ENCODE results near the gene PEPD. TPM values are rescaled to one million over a fixed set of nuclear protein-coding genes. Genes with fewer than 3 reads are reported as not detected.

Gene PEPD
- total and polyA plus RNA-seq, 10 of the 15 experiments (the other 5 are each of a cell fraction or from before 2014, with no cell fraction given) = 1.4 to 52.0 (median 20.2) TPM

GRCh38 chr19:33403973-33404304 is 117.7 kb downstream of the PEPD start:
- no peak overlapping the region for H3K9ac ChIP-seq (ENCODE audit: control insufficient read depth, insufficient read depth, low read length)
- H4K20me1 ChIP-seq (ENCODE audit: control insufficient read depth, insufficient read depth) = no peaks in the 10 kb centered on the region
- no peaks in the 10 kb centered on the region for H3K9me3 ChIP-seq (replicated peaks; ENCODE audit: control insufficient read depth, insufficient read depth, low read length)
- ChIA-PET SMC1A (ENCODE audit: uncharacterized antibody, unreplicated experiment) (interaction anchor here (1.0 kb wide), 1 partner anchor 162 kb away, joined by 3 read pairs; no protein-coding TSS in a partner anchor), RAD21 (ENCODE audit: unreplicated experiment) (interaction anchor here (0.5 kb wide), 1 partner anchor 1180 kb away, joined by 3 read pairs; no protein-coding TSS in a partner anchor), CTCF (interaction anchor here (1.1 to 4.0 kb wide), 4 partner anchors 26 to 168 kb away, joined by 3 to 46 read pairs (median 5); no protein-coding TSS in a partner anchor), POLR2A (no interaction called here)
- 0 out of 2 replicates have a peak, but pooled peaks cover 4% of the 10 kb centered on the region for H3K4me1 ChIP-seq (ENCODE audit: control insufficient read depth, insufficient read depth, low read length)
- H3K4me3 ChIP-seq = no peak overlapping the region
- no peak overlapping the region for H3K27ac ChIP-seq (ENCODE audit: control insufficient read depth, insufficient read depth)
- H3K36me3 ChIP-seq (ENCODE audit: control insufficient read depth in 2 of 2, insufficient read depth in 2 of 2, low read length in 1 of 2) = no peaks in the 10 kb centered on the region
- no TSS peak for BruUV-seq (replicated peaks)
- no peaks in the 10 kb centered on the region for H3K27me3 ChIP-seq (replicated peaks in 1 of 2; ENCODE audit: control insufficient read depth in 2 of 2, insufficient read depth in 2 of 2, low read length in 1 of 2)
- DNase-seq (ENCODE audit: low read depth, low spot score) (no peak), ATAC-seq (no peak), FAIRE-seq (no peak)
- in situ Hi-C loops (cut with MboI) (no loop called here), intact Hi-C loops (cut with micrococcal nuclease; ENCODE audit: unreplicated experiment) (no loop called here)
- TF ChIP-seq STAT3 (IDR thresholded peaks at IDR 0.05; ENCODE audit: low read depth, low read length) = no peak
- TF ChIP-seq ZNF592 (IDR thresholded peaks at IDR 0.05) = no peak
- no peak for TF ChIP-seq CREB1 (IDR thresholded peaks at IDR 0.05; ENCODE audit: low read depth)
- TF ChIP-seq BHLHE40 (IDR thresholded peaks at IDR 0.05; ENCODE audit: borderline replicate concordance in 1 of 2, low read depth in 2 of 2, low read length in 1 of 2) = no peak
- no peak for TF ChIP-seq NFIC (IDR thresholded peaks at IDR 0.05; ENCODE audit: low read depth, low read length)
- no peak for TF ChIP-seq ZBTB4 (CRISPR knock-in tag; IDR thresholded peaks at IDR 0.05)
- no peaks in the 10 kb centered on the region for H3K79me2 ChIP-seq (ENCODE audit: control insufficient read depth, insufficient read depth, low read length)
- H3K4me2 ChIP-seq (ENCODE audit: control insufficient read depth, insufficient read depth) = no peak overlapping the region
- WGBS (ENCODE audit: insufficient coverage, insufficient replicate concordance, low lambda C conversion rate, missing lambda C conversion rate) = 63% methylated on average over 6 of the region's 6 CpGs
- no peak overlapping the region for H2AFZ ChIP-seq (ENCODE audit: control insufficient read depth, low read depth, low read length)
